Upper lobe of right lung (tissue), 1 donor: ENCODE measurements around the gene POPDC2. TPM values are rescaled to one million over a fixed set of nuclear protein-coding genes. Genes with fewer than 3 reads are reported as not detected.

ENCODE experiments used
- ATAC-seq: fragments of 200-7000 bp; cut with Tn5 transposase; one replicate; pipeline ENCODE4 v1.9.1; 2020; ENCODE audit warnings: mild to moderate bottlenecking, moderate library complexity
- DNase-seq: peaks from one replicate; pipeline ENCODE4 v3.0.0-alpha.2; 2020
- H3K27ac ChIP-seq: fragments of 200-600 bp; one replicate; pipeline ENCODE4 v1.8.0; 2022
- H3K27me3 ChIP-seq: fragments of 200-600 bp; one replicate; pipeline ENCODE4 v1.8.0; 2022; ENCODE audit warnings: mild to moderate bottlenecking
- H3K36me3 ChIP-seq: fragments of 200-600 bp; one replicate; pipeline ENCODE4 v1.8.0; 2022
- H3K4me1 ChIP-seq: fragments of 200-600 bp; one replicate; pipeline ENCODE4 v1.8.0; 2022
- H3K4me3 ChIP-seq: fragments of 200-600 bp; one replicate; pipeline ENCODE4 v1.8.0; 2022; ENCODE audit warnings: mild to moderate bottlenecking
- H3K9me3 ChIP-seq: fragments of 200-600 bp; one replicate; pipeline ENCODE4 v1.8.0; 2022
- CTCF ChIP-seq: fragments of 200-600 bp; IDR thresholded peaks from one replicate; pipeline ENCODE4 v1.8.0; 2022; ENCODE audit warnings: antibody characterized with exemption
- intact Hi-C: fragments of 100-400 bp; cut with DNase I; formaldehyde crosslinking; loops from one replicate; pipeline ENCODE4 v1.11.0; 2022
- total RNA-seq: library from RNA; stranded (reverse); fragmentation: NEBNext Ultra II Directional; extraction: Animal tissue kit (Norgen Biotek cat#: 25700); gene quantifications from one replicate; pipeline ENCODE4 v1.2.1, GENCODE V29; 2021
- donor health status: DM: no; HTN: yes; CAD: no; lungs with severe emphysema.

The POPDC2 gene
- total RNA-seq, 1 donor from 2014 or later, result 2.7 TPM

- Histone ChIP-seq H3K36me3 (no peaks in the 10 kb centered on the region), H3K27me3 (no peaks in the 10 kb centered on the region), H3K4me3 (no peak overlapping the region), H3K4me1 (peaks cover 59% of the 10 kb centered on the region), H3K27ac (no peak overlapping the region), H3K9me3 (no peaks in the 10 kb centered on the region)
- intact Hi-C loops, result no loop called here
- DNase-seq (no peak), ATAC-seq (peak; percentile 48)
- no peak for TF ChIP-seq CTCF
Observed at GRCh38 chr3:119630128-119630879, 30.1 kb downstream of the POPDC2 start.

- Histone ChIP-seq H3K27ac (peak overlapping the region; percentile 67), H3K4me3 (no peak overlapping the region), H3K27me3 (no peaks in the 10 kb centered on the region), H3K4me1 (peaks cover 59% of the 10 kb centered on the region), H3K9me3 (no peaks in the 10 kb centered on the region), H3K36me3 (no peaks in the 10 kb centered on the region)
- TF ChIP-seq CTCF, result no peak
- DNase-seq (no peak), ATAC-seq (peak; percentile 75)
- intact Hi-C loops, result no loop called here
Observed at GRCh38 chr3:119628816-119629445, 31.5 kb downstream of the POPDC2 start.

GRCh38 chr3:119628390-119628789 is 32.0 kb downstream of the POPDC2 start:
- no peaks in the 10 kb centered on the region for H3K27me3 ChIP-seq
- peak overlapping the region; percentile 67 for H3K27ac ChIP-seq
- ATAC-seq, result no peak
- no peak overlapping the region for H3K4me3 ChIP-seq
- intact Hi-C loops, result no loop called here
- no peak for TF ChIP-seq CTCF
- H3K36me3 ChIP-seq, result no peaks in the 10 kb centered on the region
- no peak for DNase-seq
- H3K9me3 ChIP-seq, result no peaks in the 10 kb centered on the region
- peaks cover 59% of the 10 kb centered on the region for H3K4me1 ChIP-seq

GRCh38 chr3:119627461-119627860 is 32.9 kb downstream of the POPDC2 start:
- Histone ChIP-seq H3K4me3 (no peak overlapping the region), H3K27ac (peak overlapping the region; percentile 67), H3K36me3 (no peaks in the 10 kb centered on the region), H3K4me1 (peaks cover 59% of the 10 kb centered on the region), H3K27me3 (no peaks in the 10 kb centered on the region), H3K9me3 (no peaks in the 10 kb centered on the region)
- DNase-seq (peak; percentile 75), ATAC-seq (peak; percentile 79)
- intact Hi-C loops, result no loop called here
- TF ChIP-seq CTCF, result no peak

- ATAC-seq (no peak), DNase-seq (no peak)
- intact Hi-C loops, result no loop called here
- H3K4me1 ChIP-seq, result peaks cover 52% of the 10 kb centered on the region
- no peaks in the 10 kb centered on the region for H3K9me3 ChIP-seq
- no peak for TF ChIP-seq CTCF
- H3K27me3 ChIP-seq, result no peaks in the 10 kb centered on the region
- H3K36me3 ChIP-seq, result no peaks in the 10 kb centered on the region
- H3K4me3 ChIP-seq, result no peak overlapping the region
- no peak overlapping the region for H3K27ac ChIP-seq
Observed at GRCh38 chr3:119626196-119626595, 34.2 kb downstream of the POPDC2 start.
